Activated T-helper 2 cell treated with anti-CD3 and anti-CD28 coated beads, Interferon-gamma antibody, Interleukin-2, Interleukin-4, amounts not matched to agents 10 μg/mL and 5 μg/mL and 100 μg/mL, durations not matched to agents 14 hours and 24 hours and 36 hours (primary cell): ENCODE data around the gene FAM229B. TPM values are rescaled to one million over a fixed set of nuclear protein-coding genes. Genes with fewer than 3 reads are reported as not detected.

ENCODE experiments used
- total RNA-seq: library from RNA; stranded (reverse); gene quantifications from 2 replicates; pipeline ENCODE4 v1.2.3, GENCODE V29; 2022

FAM229B gene
- total RNA-seq, 1 donor from 2014 or later: 3.1 TPM

Other genes starting within 250 kb of the FAM229B start
- gene FYN, start 214.1 kb upstream of the FAM229B start, total RNA-seq: 359 TPM in 2 replicates
- gene CCN6, start 33.5 kb upstream of the FAM229B start, total RNA-seq: 0.34 TPM in 1 of 2 replicates, not detected in the other
- 21.0 and 24.3 TPM in 2 replicates for gene TUBE1, start 109 bp upstream of the FAM229B start, total RNA-seq
- gene LAMA4, start 167.0 kb downstream of the FAM229B start, total RNA-seq: not detected in 2 replicates